Neural progenitor cell (in vitro differentiated cells): Measurements from ENCODE around the gene CPNE1.

Experiments used
- EZH2 ChIP-seq: fragments of 200-600 bp; sonication (generic); IDR thresholded peaks from 2 replicates; pipeline ENCODE4 v1.6.1; 2017; ENCODE audit warnings: antibody characterized with exemption, mild to moderate bottlenecking, moderate library complexity
- EZH2phosphoT487 ChIP-seq: fragments of 200-600 bp; sonication (generic); IDR thresholded peaks from 2 replicates; pipeline ENCODE4 v1.6.1; 2017; ENCODE audit warnings: antibody characterized with exemption
- TF ChIP-seq, protein P1 (sequence below): fragments of 200-600 bp; sonication (generic); IDR thresholded peaks from 2 replicates; pipeline ENCODE4 v1.5.1; 2017; ENCODE audit warnings: antibody characterized with exemption, mild to moderate bottlenecking

DNA sequence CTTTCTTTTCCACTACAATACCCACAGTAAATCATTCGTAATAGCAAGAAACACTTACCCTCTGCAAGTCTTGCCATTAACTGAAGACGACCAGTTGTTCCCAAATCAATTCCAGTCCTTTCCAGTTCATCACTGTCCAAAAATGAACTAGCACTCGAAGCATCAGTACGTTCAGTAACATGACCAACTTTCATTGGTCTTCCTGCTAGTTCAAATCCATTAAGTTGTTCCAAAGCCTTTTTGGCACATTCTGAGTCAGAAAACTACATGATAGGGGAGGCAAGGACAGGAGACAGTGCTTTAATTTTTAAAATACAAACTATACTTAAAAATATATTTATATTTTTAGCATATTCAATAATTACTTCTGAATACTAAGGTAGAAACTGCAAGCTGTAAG lies 49.4 kb upstream of the CPNE1 start:
- TF ChIP-seq, protein P1, sequence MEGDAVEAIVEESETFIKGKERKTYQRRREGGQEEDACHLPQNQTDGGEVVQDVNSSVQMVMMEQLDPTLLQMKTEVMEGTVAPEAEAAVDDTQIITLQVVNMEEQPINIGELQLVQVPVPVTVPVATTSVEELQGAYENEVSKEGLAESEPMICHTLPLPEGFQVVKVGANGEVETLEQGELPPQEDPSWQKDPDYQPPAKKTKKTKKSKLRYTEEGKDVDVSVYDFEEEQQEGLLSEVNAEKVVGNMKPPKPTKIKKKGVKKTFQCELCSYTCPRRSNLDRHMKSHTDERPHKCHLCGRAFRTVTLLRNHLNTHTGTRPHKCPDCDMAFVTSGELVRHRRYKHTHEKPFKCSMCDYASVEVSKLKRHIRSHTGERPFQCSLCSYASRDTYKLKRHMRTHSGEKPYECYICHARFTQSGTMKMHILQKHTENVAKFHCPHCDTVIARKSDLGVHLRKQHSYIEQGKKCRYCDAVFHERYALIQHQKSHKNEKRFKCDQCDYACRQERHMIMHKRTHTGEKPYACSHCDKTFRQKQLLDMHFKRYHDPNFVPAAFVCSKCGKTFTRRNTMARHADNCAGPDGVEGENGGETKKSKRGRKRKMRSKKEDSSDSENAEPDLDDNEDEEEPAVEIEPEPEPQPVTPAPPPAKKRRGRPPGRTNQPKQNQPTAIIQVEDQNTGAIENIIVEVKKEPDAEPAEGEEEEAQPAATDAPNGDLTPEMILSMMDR = no peak
- TF ChIP-seq EZH2 = no peak
- no peak for TF ChIP-seq EZH2phosphoT487
